ENCODE results near the gene TET1. TPM values are rescaled to one million over a fixed set of nuclear protein-coding genes. Genes with fewer than 3 reads are reported as not detected.
A peak's percentile ranks its signal among the peaks of the same experiment; 100 is the strongest.

The TET1 gene
- total RNA-seq, 1 experiment from 2014 or later, result 3.0 TPM

- Histone ChIP-seq H3K27me3 (ENCODE audit: low read length) (no peaks in the 10 kb centered on the region), H3K9me3 (ENCODE audit: low read length) (no peaks in the 10 kb centered on the region), H3F3A (ENCODE audit: low read length, unreplicated experiment) (peaks cover 4% of the 10 kb centered on the region), H3K36me3 (ENCODE audit: low read depth, low read length) (no peaks in the 10 kb centered on the region), H4K20me1 (ENCODE audit: low read length) (no peaks in the 10 kb centered on the region), H3K27ac (ENCODE audit: low read length) (peak overlapping the region; percentile 85), H3K4me1 (ENCODE audit: insufficient read depth, low read length) (peaks cover 26% of the 10 kb centered on the region), H3K79me2 (ENCODE audit: low read length) (no peaks in the 10 kb centered on the region), H3K9me2 (replicated peaks; ENCODE audit: low read length) (no peaks in the 10 kb centered on the region), H2AFZ (ENCODE audit: low read length) (no peak overlapping the region), H3K4me3 (ENCODE audit: low read length) (peak overlapping the region; percentile 26; the same call in 1 of the 2 replicates), H3K4me2 (ENCODE audit: low read length) (peak overlapping the region; percentile 73), H3K9ac (ENCODE audit: low read length) (peak overlapping the region; percentile 37)
- ChIA-PET POLR2A (ENCODE audit: unreplicated experiment) (interaction anchor here (0.6 kb wide), 2 partner anchors 267 to 438 kb away, joined by 3 to 6 read pairs; no protein-coding TSS in a partner anchor), CTCF (no interaction called here)
- BruUV-seq (replicated peaks), result no TSS peak
- intact Hi-C loops (cut with micrococcal nuclease), result no loop called here
- TF ChIP-seq EZH2 (IDR thresholded peaks at IDR 0.05; ENCODE audit: low read length, unreplicated experiment) (no peak), CTCF (conservative IDR thresholded peaks at IDR 0.05; ENCODE audit: low read depth, low read length) (no peak), EZH2phosphoT487 (IDR thresholded peaks at IDR 0.05; ENCODE audit: borderline replicate concordance, low read length) (no peak)
- peak; percentile 95 for ATAC-seq
- peak; percentile 95 for DNase-seq
These were observed 16.9 kb upstream of the TET1 start for GRCh38 chr10:68543004-68543918.

DNA sequence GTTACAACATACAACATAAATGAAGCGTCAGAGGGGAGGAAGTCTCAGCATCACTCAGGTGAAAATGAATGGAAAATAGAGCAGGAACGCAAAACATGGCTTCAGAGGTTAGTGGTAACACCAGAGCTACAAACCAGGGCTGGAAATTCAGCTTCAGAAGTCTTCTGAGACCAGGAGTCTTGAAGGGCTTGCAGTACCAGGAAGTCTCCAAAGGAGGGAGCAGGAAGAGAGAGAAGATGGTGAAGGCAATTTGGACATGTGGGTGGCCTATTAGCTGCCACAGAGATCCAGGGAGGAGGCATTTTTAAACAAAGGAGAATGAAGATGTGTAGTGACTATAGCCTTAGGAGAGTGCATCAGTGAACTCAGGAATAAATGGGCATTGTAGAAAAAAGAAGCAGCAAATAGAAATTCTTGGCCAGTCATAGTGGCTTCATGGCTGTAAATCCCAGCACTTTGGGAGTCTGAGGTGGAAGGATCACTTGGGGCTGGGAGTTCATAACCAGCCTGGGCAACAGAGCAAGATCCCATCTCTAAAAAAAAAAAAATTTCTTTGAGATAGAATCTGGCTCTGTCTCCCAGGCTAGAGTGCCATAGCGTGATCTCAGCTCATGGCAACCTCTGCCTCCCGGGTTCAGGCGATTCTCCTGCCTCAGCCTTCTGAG is 9.3 kb upstream of the TET1 start:
- Histone ChIP-seq H3K4me1 (ENCODE audit: insufficient read depth, low read length) (no peaks in the 10 kb centered on the region; the same call in 1 of the 2 replicates), H3K9ac (ENCODE audit: low read length) (no peak overlapping the region), H3K27me3 (ENCODE audit: low read length) (no peaks in the 10 kb centered on the region), H3K9me3 (ENCODE audit: low read length) (no peaks in the 10 kb centered on the region), H4K20me1 (ENCODE audit: low read length) (no peaks in the 10 kb centered on the region), H2AFZ (ENCODE audit: low read length) (peak overlapping the region; percentile 56), H3K79me2 (ENCODE audit: low read length) (no peaks in the 10 kb centered on the region), H3F3A (ENCODE audit: low read length, unreplicated experiment) (no peaks in the 10 kb centered on the region), H3K27ac (ENCODE audit: low read length) (no peak overlapping the region), H3K4me3 (ENCODE audit: low read length) (no peak overlapping the region), H3K9me2 (replicated peaks; ENCODE audit: low read length) (no peaks in the 10 kb centered on the region), H3K4me2 (ENCODE audit: low read length) (no peak overlapping the region), H3K36me3 (ENCODE audit: low read depth, low read length) (no peaks in the 10 kb centered on the region)
- intact Hi-C loops (cut with micrococcal nuclease), result loop anchor here (5.0 kb wide), 1 partner anchor 171 kb away; the partner anchor contains the start of gene CCAR1
- ChIA-PET POLR2A (ENCODE audit: unreplicated experiment) (interaction anchor here (1.0 kb wide), 1 partner anchor 49 kb away, joined by 3 read pairs; no protein-coding TSS in a partner anchor), CTCF (interaction anchor here (0.6 to 1.5 kb wide), 5 partner anchors 9 to 170 kb away, joined by 3 to 5 read pairs (median 3); partner anchors contain the start of gene CCAR1)
- BruUV-seq (replicated peaks), result no TSS peak
- DNase-seq, result peak; percentile 90
- TF ChIP-seq EZH2phosphoT487 (IDR thresholded peaks at IDR 0.05; ENCODE audit: borderline replicate concordance, low read length), result no peak
- TF ChIP-seq CTCF (conservative IDR thresholded peaks at IDR 0.05; ENCODE audit: low read depth, low read length), result peak; percentile 88
- TF ChIP-seq EZH2 (IDR thresholded peaks at IDR 0.05; ENCODE audit: low read length, unreplicated experiment), result no peak
- ATAC-seq, result peak; percentile 92
